HG03108 (cell line): ENCODE measurements around the gene CTDSPL.

Source experiments
- ATAC-seq: cut with Tn5 transposase; IDR thresholded peaks from one replicate; pipeline ENCODE4 v1.9.1; 2021; ENCODE audit warnings: moderate library complexity; ENCODE audit not compliant: unreplicated experiment

Gene CTDSPL

GRCh38 chr3:37912052-37912733, 50.5 kb downstream of the CTDSPL start:
- no peak for ATAC-seq

- ATAC-seq: no peak
These were observed 51.8 kb downstream of the CTDSPL start for GRCh38 chr3:37913522-37913921.

- no peak for ATAC-seq
These were observed 55.0 kb downstream of the CTDSPL start for GRCh38 chr3:37916685-37917084.

- no peak for ATAC-seq
These were observed 56.9 kb downstream of the CTDSPL start for GRCh38 chr3:37918627-37919026.

GRCh38 chr3:37920156-37920699, 58.5 kb downstream of the CTDSPL start:
- ATAC-seq: no peak

DNA sequence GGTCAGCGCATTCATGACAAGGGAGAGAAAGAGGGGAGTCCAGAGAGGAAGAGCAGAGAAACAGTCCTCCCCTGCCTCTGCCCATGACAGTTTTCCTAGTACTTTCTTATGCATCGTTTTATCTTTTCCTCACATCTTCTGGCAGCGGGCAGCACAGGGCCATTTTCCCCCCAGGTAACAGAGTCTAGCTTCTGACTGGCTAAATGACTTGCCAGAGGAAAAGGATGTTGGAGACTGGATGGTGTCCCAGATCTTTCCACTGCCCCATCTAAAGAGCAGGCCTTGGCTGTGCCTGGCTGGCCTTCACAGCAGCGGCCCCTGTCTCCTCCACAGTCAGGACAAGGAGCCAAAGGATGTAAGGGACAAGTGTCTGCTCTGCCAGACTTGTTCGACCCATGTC, 59.3 kb downstream of the CTDSPL start:
- no peak for ATAC-seq

DNA sequence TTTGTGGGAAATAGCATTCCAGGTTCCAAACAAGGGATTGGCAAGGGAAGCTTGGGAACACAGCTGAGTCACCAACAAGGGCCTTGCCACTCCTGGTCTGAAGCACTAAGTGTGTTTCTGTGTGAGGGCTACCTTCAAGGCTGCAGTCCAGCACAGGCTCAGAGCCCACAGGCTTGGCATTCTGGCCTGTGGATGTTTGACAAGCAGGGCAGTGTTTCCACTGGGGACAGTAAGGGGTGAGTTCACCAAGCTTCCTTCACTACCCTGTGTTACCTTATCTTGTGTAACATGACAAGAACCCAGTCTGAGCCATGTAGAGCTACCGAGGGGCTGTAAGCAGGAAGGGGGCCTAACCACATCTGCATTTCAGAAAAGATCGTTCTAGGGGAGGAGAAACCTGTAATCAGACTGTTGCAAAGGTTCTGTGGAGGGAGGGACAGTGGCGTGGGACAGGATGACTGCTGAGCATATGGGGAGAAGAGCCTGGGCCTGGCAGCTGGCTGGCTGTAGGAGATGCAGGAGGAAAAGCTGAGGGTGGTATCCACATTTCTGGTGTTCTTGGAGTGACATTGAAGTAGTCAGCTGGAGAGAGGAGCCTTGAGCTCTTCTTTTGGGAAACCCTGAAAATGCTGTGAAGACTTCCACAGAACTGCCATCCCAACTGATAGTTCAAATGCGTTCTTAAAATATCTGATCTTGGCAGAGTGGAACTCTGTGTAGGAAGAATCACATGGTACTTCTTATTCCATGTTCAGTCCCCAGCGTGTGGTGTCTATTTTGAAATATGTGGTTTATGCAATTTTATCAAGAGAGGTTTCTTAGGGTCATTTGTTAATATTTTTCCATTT, 61.3 kb downstream of the CTDSPL start:
- ATAC-seq: no peak

GRCh38 chr3:37923569-37924040, 61.9 kb downstream of the CTDSPL start:
- ATAC-seq: no peak

GRCh38 chr3:37924453-37924852, 62.8 kb downstream of the CTDSPL start:
- ATAC-seq: no peak

- ATAC-seq: no peak
These were observed 63.5 kb downstream of the CTDSPL start for GRCh38 chr3:37925157-37925556.

DNA sequence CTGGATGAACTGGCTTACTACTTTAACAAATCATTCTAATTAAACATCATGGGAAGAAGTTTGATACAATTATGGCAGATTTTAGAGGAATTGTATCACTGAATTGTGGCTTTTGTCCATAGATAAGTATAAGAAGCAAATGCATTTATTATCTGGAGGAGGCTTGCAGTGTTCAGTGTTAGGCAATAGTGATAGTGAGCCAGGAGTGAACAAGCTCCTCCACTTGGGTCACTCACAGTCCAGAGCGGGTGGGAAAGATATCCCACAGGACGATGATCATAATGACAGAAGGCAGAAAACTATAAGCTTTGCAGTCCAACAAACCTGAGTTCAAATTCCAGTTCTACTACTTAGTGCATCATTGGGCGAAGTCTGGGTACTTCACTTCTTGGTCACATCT, 64.9 kb downstream of the CTDSPL start:
- ATAC-seq: no peak

GRCh38 chr3:37930495-37930894, 68.8 kb downstream of the CTDSPL start:
- no peak for ATAC-seq

DNA sequence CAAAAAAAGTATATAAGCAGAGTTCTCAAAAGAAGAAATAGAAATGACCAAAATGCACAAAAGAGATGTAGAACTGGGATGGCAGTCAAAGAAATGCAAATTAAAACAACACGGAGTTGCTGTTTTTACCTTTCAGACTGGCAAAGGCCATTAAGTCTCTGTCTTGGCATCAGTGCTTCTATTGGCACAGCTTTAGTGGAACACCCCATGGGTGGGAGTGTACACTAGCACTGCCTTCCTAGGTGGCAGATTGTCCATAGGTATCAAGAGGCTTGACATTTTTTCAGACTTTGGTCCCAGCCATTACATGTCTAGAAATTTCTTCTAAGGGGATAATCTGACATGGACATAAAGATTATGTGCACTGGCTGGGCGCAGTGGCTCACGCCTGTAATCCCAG, 70.8 kb downstream of the CTDSPL start:
- ATAC-seq: no peak

DNA sequence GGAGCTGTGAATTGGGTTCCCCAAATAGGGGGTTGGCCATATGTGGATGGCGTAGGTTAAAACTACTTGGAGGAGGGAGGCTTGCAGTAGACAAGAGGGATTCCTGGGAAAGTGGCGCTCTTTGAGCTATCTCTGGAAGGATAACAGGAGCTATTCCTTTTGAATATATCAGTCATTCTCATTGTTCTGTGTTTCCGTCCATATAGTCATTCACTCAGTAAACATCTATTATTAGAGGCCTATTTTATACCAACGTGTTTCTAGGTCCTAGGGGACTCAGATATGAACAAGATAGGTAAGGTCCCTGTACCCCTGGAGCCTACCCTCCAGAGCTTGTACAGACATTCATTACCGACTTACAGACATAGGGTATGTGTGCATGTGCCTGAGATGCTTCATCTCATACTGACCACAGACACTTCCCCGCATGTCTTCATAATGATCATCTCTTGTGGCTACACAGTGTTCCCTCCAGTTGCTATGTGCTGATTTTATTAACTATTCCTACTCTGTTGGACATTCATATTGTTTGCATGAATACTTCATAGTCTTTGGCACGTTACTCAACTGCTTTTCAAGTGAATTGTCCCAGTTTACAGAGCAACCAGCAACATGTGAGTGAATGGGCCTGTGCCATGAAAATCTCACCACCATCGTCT, 73.1 kb downstream of the CTDSPL start:
- no peak for ATAC-seq

DNA sequence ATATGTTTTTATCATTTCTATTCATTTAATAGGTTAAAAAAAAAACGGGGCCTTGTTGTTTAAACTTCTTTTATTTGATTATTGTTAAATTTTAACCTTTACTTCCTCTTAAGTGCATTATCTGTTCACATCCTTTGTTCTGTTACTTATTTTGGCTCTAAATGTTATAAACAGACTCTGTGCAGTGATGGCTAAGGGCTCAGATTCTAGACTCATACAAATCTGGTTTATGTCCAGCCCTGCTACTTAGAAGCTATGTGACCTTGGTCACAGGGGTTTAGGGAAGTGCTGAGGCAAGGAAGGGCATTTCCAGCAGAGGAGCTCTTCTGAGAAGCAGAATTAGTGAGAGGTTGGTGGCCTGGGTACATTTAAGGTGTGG, 73.6 kb downstream of the CTDSPL start:
- ATAC-seq: no peak

DNA sequence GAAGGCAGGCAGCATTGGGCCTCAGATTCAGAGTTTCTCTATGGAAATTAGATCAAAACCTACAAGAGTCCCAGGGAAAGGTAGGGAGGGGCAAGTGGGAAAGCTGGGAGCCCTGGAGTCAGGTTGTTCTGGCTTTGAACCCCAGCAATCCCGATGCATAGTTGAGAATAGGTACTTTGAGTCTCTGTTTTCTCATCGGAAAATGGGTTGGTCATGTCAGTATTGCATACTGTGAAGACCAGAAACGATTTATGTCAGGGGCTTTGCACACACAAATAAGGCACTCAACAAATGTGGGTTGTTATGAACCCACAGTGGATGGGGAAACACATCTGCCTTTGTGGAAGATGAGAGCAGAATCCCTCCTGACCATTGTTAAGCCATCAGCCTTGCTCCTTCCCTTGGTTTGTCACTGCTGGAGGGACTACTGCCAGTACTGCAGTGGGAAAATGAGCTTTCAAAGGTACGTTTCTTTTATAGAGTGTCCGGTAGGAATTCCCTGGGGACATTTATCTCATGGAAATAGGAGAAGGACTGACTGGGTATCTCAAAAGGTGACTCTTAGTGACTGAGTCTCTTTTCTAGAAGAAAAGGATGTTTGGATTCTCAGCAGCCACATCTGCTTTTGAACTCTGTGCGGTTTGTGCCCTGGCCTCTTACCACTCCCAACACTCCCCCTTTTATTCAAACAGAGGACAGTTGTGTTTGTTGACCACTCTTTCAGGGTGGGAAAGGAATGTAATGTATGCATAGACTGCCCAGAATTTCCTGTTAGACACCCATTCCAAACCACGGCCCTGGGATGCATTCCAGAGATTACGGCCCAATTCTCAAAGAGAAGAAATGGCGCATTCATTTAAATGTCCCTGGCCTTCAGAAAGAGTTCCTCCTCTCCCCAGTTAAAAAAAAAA, 74.3 kb downstream of the CTDSPL start:
- ATAC-seq: no peak

GRCh38 chr3:37937156-37937555, 75.5 kb downstream of the CTDSPL start:
- ATAC-seq: no peak

DNA sequence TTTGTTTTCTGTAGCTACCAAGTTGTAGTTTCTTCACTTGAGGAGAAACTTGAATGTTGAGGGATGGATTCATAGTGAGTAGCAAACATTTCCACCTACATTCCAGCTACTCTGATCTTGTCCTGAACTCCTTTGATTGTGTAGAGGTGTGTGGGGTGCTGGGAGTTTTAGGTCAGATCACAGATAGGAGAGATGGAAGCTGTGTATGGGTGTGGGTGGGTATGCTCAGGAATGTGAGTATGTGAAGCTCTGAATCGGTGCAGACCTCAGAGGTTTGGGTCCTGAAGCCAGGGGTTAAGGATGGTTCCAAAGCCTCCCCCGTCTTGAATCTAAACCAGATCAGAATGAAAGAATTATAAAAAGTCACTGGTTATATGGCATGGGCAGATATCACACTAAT, 76.3 kb downstream of the CTDSPL start:
- no peak for ATAC-seq

DNA sequence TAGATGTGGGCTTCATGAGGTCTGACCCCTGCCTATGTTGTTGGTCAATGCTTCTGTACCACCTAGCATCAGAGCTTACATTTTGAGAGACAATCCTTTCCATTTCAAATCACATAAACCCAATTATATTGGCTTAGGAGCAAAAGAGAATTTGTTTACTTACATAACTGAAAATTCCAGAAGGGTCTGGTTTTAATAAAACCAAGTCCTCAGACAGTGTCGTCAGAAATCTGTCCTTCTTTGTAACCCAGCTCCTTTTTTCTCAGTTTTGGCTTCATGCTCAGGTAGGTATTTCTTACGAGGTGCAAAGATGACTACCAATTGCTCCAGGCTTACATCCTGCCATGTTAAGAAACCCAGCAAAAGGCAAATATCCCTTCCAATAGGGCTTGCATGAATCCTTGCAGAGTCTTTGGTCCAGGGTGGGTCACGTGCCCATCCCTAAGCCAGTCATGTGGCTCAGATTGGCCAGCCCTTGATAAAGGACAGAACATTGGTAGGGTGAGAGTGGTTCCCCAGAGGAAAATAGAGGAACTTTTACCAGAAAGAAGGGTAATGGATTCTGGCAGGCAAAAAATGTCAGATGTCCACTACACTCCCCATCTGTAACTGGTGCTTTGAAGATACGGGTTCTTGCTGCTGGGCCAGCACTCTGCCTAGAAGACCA, 78.7 kb downstream of the CTDSPL start:
- no peak for ATAC-seq
